K562 (cell line): ENCODE data around the gene B3GNT7. TPM values are rescaled to one million over a fixed set of nuclear protein-coding genes. Genes with fewer than 3 reads are reported as not detected.
A peak's percentile ranks its signal among the peaks of the same experiment; 100 is the strongest.

Experiments
- ATAC-seq: fragments of 200-7000 bp; cut with Tn5 transposase; 3 replicates; pipeline ENCODE4 v1.9.1; 2020; ENCODE audit warnings: moderate library complexity
- BruUV-seq: library from RNA; stranded (reverse); fragments of 400-500 nt; replicated peaks from 2 replicates; lab custom pipeline; 2021; lab: Mats Ljungman, UMichigan
- CTCF ChIA-PET: fragments of 300-600 bp; formaldehyde crosslinking; extraction: SDS; loops from one replicate; lab custom pipeline; 2021; ENCODE audit warnings: low intra/inter-chr PET ratio; lab: Yijun Ruan, JAX
- POLR2A ChIA-PET: fragments of 300-600, 350-650 bp; sonication (Branson Sonifier 250); formaldehyde crosslinking; extraction: SDS; loops from one replicate; lab custom pipeline; 2021; ENCODE audit warnings: antibody characterized with exemption, inconsistent platforms; lab: Yijun Ruan, JAX
- DNase-seq, 4 experiments: peaks; one replicate each; pipeline versions ENCODE4 v3.0.0 to v3.0.0-alpha.2; 2011 to 2018; ENCODE audit warnings: low spot score in 3 of 4, mixed read lengths in 3 of 4; ENCODE audit errors: extremely low read depth in 1 of 4
- FAIRE-seq: peaks from 2 replicates; lab custom pipeline; 2011; peaks lifted over from hg19 to GRCh38; lab: Jason Lieb, UNC
- H2AFZ ChIP-seq: 2 replicates; pipeline ENCODE4 v1.6.0; 2011; ENCODE audit warnings: low read depth, low read length, control low read depth, inconsistent platforms
- H3K27ac ChIP-seq: fragments of 200-600 bp; 3 replicates; pipeline ENCODE4 v1.8.0; 2011; ENCODE audit warnings: low read depth, mild to moderate bottlenecking, control low read depth, inconsistent platforms, low read length, moderate library complexity, mixed read lengths; ENCODE audit errors: extremely low read depth
- H3K27me3 ChIP-seq, 2 experiments: fragments of 300-600 bp in 1 of 2; 2 replicates in 1 of 2; 3 replicates in 1 of 2; pipeline versions ENCODE4 v1.6.0 to v1.8.0; 2011; ENCODE audit warnings: inconsistent platforms in 2 of 2, low read length in 2 of 2, mild to moderate bottlenecking in 1 of 2, mixed read lengths in 1 of 2, moderate library complexity in 1 of 2; ENCODE audit not compliant: control insufficient read depth in 2 of 2, insufficient read depth in 2 of 2
- H3K36me3 ChIP-seq: fragments of 300-600 bp; 3 replicates; pipeline ENCODE4 v1.8.0; 2011; ENCODE audit warnings: mild to moderate bottlenecking, low read length, inconsistent platforms; ENCODE audit not compliant: control insufficient read depth, insufficient read depth
- H3K4me1 ChIP-seq, 2 experiments: fragments of 200-600 bp in 1 of 2; replicated peaks in 1 of 2; 2 replicates in 1 of 2; 3 replicates in 1 of 2; pipeline versions ENCODE4 v1.5.1 to v1.8.0; 2011; ENCODE audit warnings: inconsistent platforms in 2 of 2, low read length in 2 of 2, mild to moderate bottlenecking in 1 of 2, mixed read lengths in 1 of 2, moderate library complexity in 1 of 2; ENCODE audit not compliant: control insufficient read depth in 2 of 2, insufficient read depth in 2 of 2
- H3K4me2 ChIP-seq: 2 replicates; pipeline ENCODE4 v1.6.1; 2011; ENCODE audit warnings: low read length, control low read depth, inconsistent platforms, mixed read lengths; ENCODE audit not compliant: insufficient read depth
- H3K4me3 ChIP-seq: fragments of 200-600 bp; sonication (generic), shearing (Covaris generic); 2 replicates; pipeline ENCODE4 v1.5.1; 2016; ENCODE audit warnings: control low read depth, inconsistent platforms
- H3K79me2 ChIP-seq: fragments of 200-600 bp; 3 replicates; pipeline ENCODE4 v1.8.0; 2011; ENCODE audit warnings: low read length, inconsistent platforms; ENCODE audit not compliant: control insufficient read depth, insufficient read depth
- H3K9ac ChIP-seq, 2 experiments: 2 replicates each; pipeline versions ENCODE4 v1.6.0 to v1.6.1; 2011; ENCODE audit warnings: low read depth in 2 of 2, low read length in 2 of 2, control low read depth in 1 of 2, inconsistent platforms in 1 of 2, mild to moderate bottlenecking in 1 of 2, mixed read lengths in 1 of 2; ENCODE audit not compliant: insufficient read depth in 1 of 2
- H3K9me1 ChIP-seq: one replicate; pipeline ENCODE4 v1.6.0; 2011; ENCODE audit warnings: inconsistent platforms, mild to moderate bottlenecking, low read length, moderate library complexity; ENCODE audit not compliant: control insufficient read depth, insufficient read depth
- H3K9me3 ChIP-seq: replicated peaks from 2 replicates; pipeline ENCODE4 v1.5.1; 2011; ENCODE audit warnings: low read depth, low read length, inconsistent platforms; ENCODE audit not compliant: control insufficient read depth, insufficient read depth
- H4K20me1 ChIP-seq: replicated peaks from 2 replicates; pipeline ENCODE4 v1.6.1; 2011; ENCODE audit warnings: low read length, inconsistent platforms, mixed read lengths; ENCODE audit not compliant: control insufficient read depth, insufficient read depth
- ATF7 ChIP-seq: fragments of 450-650 bp; IDR thresholded peaks from 2 replicates; pipeline ENCODE4 v1.7.1; 2014; ENCODE audit warnings: mild to moderate bottlenecking, moderate library complexity
- C11orf30 ChIP-seq: fragments of 450-650 bp; IDR thresholded peaks from 2 replicates; pipeline ENCODE4 v1.6.1; 2016; ENCODE audit warnings: low read depth, mild to moderate bottlenecking
- FOXK1 ChIP-seq: sonication (generic); formaldehyde crosslinking; IDR thresholded peaks from 2 replicates; pipeline ENCODE4 v1.8.0; 2022; ENCODE audit warnings: missing genetic modification reagents, mild to moderate bottlenecking, borderline replicate concordance
- MAFF ChIP-seq: IDR thresholded peaks from 2 replicates; pipeline ENCODE4 v1.6.1; 2012; ENCODE audit warnings: low read length, improper control_type of control experiment
- RBM25 ChIP-seq: fragments of 200-400 bp; formaldehyde crosslinking; IDR thresholded peaks from 2 replicates; pipeline ENCODE4 v1.6.1; 2018; ENCODE audit warnings: low read length, low read depth, moderate library complexity; ENCODE audit not compliant: severe bottlenecking
- SREBF1 ChIP-seq: fragments of 150-350 bp; IDR thresholded peaks from 2 replicates; pipeline ENCODE4 v1.6.1; 2014; ENCODE audit warnings: antibody characterized with exemption, low read depth, low read length, borderline replicate concordance
- ZNF12 ChIP-seq: sonication (generic); formaldehyde crosslinking; IDR thresholded peaks from 2 replicates; pipeline ENCODE4 v1.4.0; 2020; ENCODE audit warnings: mild to moderate bottlenecking, missing genetic modification reagents
- ZNF175 ChIP-seq: fragments of 200-800 bp; sonication (Bioruptor generic); IDR thresholded peaks from 2 replicates; pipeline ENCODE4 v1.6.1; 2016; ENCODE audit warnings: low read depth, mild to moderate bottlenecking, missing genetic modification characterization, missing compliant biosample characterization
- ZNF184 ChIP-seq: sonication (generic); formaldehyde crosslinking; IDR thresholded peaks from 2 replicates; pipeline ENCODE4 v1.5.0; 2020; ENCODE audit warnings: missing genetic modification reagents
- ZNF445 ChIP-seq: fragments of 250-450 bp; sonication (Bioruptor Pico); IDR thresholded peaks from 2 replicates; pipeline ENCODE4 v1.4.0; 2020; ENCODE audit warnings: low read depth, mild to moderate bottlenecking, moderate library complexity
- ZNF639 ChIP-seq, 2 experiments: fragments of 200-800 bp in 1 of 2; sonication (Bioruptor generic) in 1 of 2; sonication (generic) in 1 of 2; formaldehyde crosslinking in 1 of 2; IDR thresholded peaks in 1 of 2; conservative IDR thresholded peaks in 1 of 2; 2 replicates each; pipeline versions ENCODE4 v1.5.0 to v1.6.1; 2016 to 2020; ENCODE audit warnings: missing compliant biosample characterization in 1 of 2, missing genetic modification characterization in 1 of 2, missing genetic modification reagents in 1 of 2
- ZNF668 ChIP-seq: fragments of 250-450 bp; sonication (Bioruptor Pico); IDR thresholded peaks from 2 replicates; pipeline ENCODE4 v1.8.0; 2022; ENCODE audit warnings: mild to moderate bottlenecking, inconsistent platforms
- WGBS: fragments of 100-300 bp; shearing (Covaris generic); methylation state at CpG from one replicate; pipeline ENCODE4 v1.1.6; 2016; ENCODE audit warnings: low coverage, mixed read lengths; ENCODE audit not compliant: insufficient coverage; ENCODE audit errors: missing lambda C conversion rate; 5-methylcytosine and 5-hydroxymethylcytosine counted together
- in situ Hi-C: fragments of 300-500 bp; cut with MboI; formaldehyde crosslinking; loops from 4 replicates; pipeline ENCODE4 v1.15.0; 2018; ENCODE audit warnings: inconsistent platforms, mixed read lengths
- intact Hi-C: fragments of 100-400 bp; cut with micrococcal nuclease; formaldehyde crosslinking; loops from 2 replicates; pipeline ENCODE4 v1.14.2; 2022
- polyA plus RNA-seq, 8 experiments: library from polyadenylated mRNA; depleted of rRNA in 4 of 8; stranded (reverse) in 5 of 8; unstranded in 3 of 8; fragments of >200 nt; fragmentation: Nextera tagmentation in 2 of 8; fragmentation: Illumina TruSeq in 1 of 8; extraction: Ambion mirVana in 2 of 8; extraction: Trizol in 1 of 8; gene quantifications; 2 replicates each; pipeline versions ENCODE4 v1.2.1 to v1.2.3, GENCODE V29; 2011 to 2014; ENCODE audit warnings: inconsistent platforms in 1 of 8, missing spikeins in 1 of 8
- total RNA-seq, 7 experiments: library from RNA; depleted of rRNA in 6 of 7; stranded (reverse); fragments of >200 nt in 6 of 7; fragmentation: Illumina TruSeq in 2 of 7; extraction: Trizol in 2 of 7; gene quantifications; 2 replicates each; pipeline versions ENCODE4 v1.2.1 to v1.2.3, GENCODE V29; 2011 to 2021; ENCODE audit warnings: low replicate concordance in 1 of 7
- TF ChIP-seq, protein P1 (sequence below), 3 experiments: fragments of 200-800 bp in 1 of 3; fragments of 250-450 bp in 1 of 3; fragments of 450-650 bp in 1 of 3; sonication (Bioruptor Pico) in 1 of 3; sonication (Bioruptor generic) in 1 of 3; formaldehyde crosslinking in 1 of 3; IDR thresholded peaks; 2 replicates each; pipeline versions ENCODE4 v1.6.1 to v1.8.0; 2016 to 2022; ENCODE audit warnings: mild to moderate bottlenecking in 2 of 3, missing genetic modification characterization in 2 of 3, missing compliant biosample characterization in 1 of 3, moderate library complexity in 1 of 3
- TF ChIP-seq, protein P2 (sequence below): fragments of 250-450 bp; sonication (Bioruptor Pico); IDR thresholded peaks from 2 replicates; pipeline ENCODE4 v1.8.0; 2021; ENCODE audit warnings: moderate library complexity, mild to moderate bottlenecking, inconsistent platforms
- TF ChIP-seq, protein P3 (sequence below), 3 experiments: fragments of 200-800 bp in 1 of 3; sonication (Bioruptor generic) in 1 of 3; sonication (generic) in 1 of 3; formaldehyde crosslinking in 1 of 3; IDR thresholded peaks; 2 replicates each; pipeline versions ENCODE4 v1.6.1 to v1.8.0; 2016 to 2022; ENCODE audit warnings: mild to moderate bottlenecking in 2 of 3, missing compliant biosample characterization in 2 of 3, missing genetic modification characterization in 2 of 3, missing genetic modification reagents in 1 of 3

B3GNT7 gene
- total and polyA plus RNA-seq, 9 of the 15 experiments (the other 6 are each of a cell fraction or from before 2014, with no cell fraction given) = 0.20 TPM; not detected in 8

GRCh38 chr2:231384109-231384435 lies 11.4 kb upstream of the B3GNT7 start (continued):
- TF ChIP-seq ZNF12 (CRISPR knock-in tag) (no peak), ATF7 (no peak), MAFF (no peak), ZNF668 (no peak)
- TF ChIP-seq, protein P1, sequence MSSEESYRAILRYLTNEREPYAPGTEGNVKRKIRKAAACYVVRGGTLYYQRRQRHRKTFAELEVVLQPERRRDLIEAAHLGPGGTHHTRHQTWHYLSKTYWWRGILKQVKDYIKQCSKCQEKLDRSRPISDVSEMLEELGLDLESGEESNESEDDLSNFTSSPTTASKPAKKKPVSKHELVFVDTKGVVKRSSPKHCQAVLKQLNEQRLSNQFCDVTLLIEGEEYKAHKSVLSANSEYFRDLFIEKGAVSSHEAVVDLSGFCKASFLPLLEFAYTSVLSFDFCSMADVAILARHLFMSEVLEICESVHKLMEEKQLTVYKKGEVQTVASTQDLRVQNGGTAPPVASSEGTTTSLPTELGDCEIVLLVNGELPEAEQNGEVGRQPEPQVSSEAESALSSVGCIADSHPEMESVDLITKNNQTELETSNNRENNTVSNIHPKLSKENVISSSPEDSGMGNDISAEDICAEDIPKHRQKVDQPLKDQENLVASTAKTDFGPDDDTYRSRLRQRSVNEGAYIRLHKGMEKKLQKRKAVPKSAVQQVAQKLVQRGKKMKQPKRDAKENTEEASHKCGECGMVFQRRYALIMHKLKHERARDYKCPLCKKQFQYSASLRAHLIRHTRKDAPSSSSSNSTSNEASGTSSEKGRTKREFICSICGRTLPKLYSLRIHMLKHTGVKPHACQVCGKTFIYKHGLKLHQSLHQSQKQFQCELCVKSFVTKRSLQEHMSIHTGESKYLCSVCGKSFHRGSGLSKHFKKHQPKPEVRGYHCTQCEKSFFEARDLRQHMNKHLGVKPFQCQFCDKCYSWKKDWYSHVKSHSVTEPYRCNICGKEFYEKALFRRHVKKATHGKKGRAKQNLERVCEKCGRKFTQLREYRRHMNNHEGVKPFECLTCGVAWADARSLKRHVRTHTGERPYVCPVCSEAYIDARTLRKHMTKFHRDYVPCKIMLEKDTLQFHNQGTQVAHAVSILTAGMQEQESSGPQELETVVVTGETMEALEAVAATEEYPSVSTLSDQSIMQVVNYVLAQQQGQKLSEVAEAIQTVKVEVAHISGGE (CRISPR knock-in tag; IDR thresholded peaks at IDR 0.05) = no peak

DNA sequence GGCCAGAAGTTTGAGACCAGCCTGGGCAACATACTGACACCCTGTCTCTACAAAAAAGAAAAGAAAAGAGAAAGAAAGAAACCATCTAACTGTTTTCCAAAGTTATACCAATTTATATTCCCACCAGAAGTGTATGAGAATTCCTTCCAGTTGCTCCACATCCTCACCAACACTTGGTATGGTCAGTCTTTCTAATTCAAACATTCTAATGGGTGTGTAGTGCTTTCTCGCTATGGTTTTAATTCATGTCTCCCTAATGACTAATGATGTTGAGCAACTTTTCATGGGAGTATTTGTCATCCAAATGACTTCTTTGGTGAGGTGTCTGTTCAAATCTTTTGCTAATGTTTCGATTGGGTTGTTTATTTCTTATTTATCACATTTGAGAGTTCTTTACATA lies 10.5 kb upstream of the B3GNT7 start:
- Histone ChIP-seq H3K27ac (no peak overlapping the region), H3K36me3 (no peaks in the 10 kb centered on the region), H3K4me1 (peaks cover 0 to 5% of the 10 kb centered on the region in 2 experiments; a peak in 1 of 5 replicates), H3K79me2 (no peaks in the 10 kb centered on the region), H3K4me2 (no peak overlapping the region), H2AFZ (no peak overlapping the region), H3K9ac (no peak overlapping the region), H3K4me3 (no peak overlapping the region), H4K20me1 (no peaks in the 10 kb centered on the region), H3K9me3 (0 out of 2 replicates have a peak, but pooled peaks cover 1% of the 10 kb centered on the region), H3K9me1 (no peaks in the 10 kb centered on the region), H3K27me3 (peaks cover 0 to 33% of the 10 kb centered on the region in 2 experiments; a peak in 2 of 5 replicates)
- CTCF ChIA-PET = no interaction called here
- WGBS = 8% methylated on average over 2 of the region's 2 CpGs
- POLR2A ChIA-PET = no interaction called here
- BruUV-seq = no TSS peak
- DNase-seq (no peak), ATAC-seq (no peak), FAIRE-seq (no peak)
- in situ Hi-C loops = no loop called here
- intact Hi-C loops = no loop called here
- TF ChIP-seq SREBF1 (no peak), FOXK1 (CRISPR knock-in tag) (no peak), ZNF175 (CRISPR knock-in tag) (no peak), ZNF184 (peak; percentile 93), ZNF445 (CRISPR knock-in tag) (no peak), ZNF639 (CRISPR knock-in tag; conservative IDR thresholded peaks at IDR 0.05 in 1 of 2, IDR thresholded peaks at IDR 0.05 in 1 of 2) (no peak), C11orf30 (no peak), RBM25 (peak; percentile 90)
- TF ChIP-seq, protein P2, sequence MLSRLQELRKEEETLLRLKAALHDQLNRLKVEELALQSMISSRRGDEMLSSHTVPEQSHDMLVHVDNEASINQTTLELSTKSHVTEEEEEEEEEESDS = no peak
- TF ChIP-seq, protein P3, sequence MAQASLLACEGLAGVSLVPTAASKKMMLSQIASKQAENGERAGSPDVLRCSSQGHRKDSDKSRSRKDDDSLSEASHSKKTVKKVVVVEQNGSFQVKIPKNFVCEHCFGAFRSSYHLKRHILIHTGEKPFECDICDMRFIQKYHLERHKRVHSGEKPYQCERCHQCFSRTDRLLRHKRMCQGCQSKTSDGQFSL (CRISPR knock-in tag; IDR thresholded peaks at IDR 0.05) = no peak
- TF ChIP-seq, protein P3 (tag; IDR thresholded peaks at IDR 0.05) = no peak
